ENCODE data around the gene TNFAIP6. TPM values are rescaled to one million over a fixed set of nuclear protein-coding genes. Genes with fewer than 3 reads are reported as not detected.
A peak's percentile ranks its signal among the peaks of the same experiment; 100 is the strongest.
"Not testable (repeated sequence)": the region's sequence is repeated elsewhere in the genome, so short reads cannot be mapped to it uniquely, and the experiment has no call there.

TNFAIP6 gene
- total and polyA plus RNA-seq, 7 experiments from 2014 or later, result 0.34 TPM; not detected in 6

GRCh38 chr2:151344191-151344590, 13.2 kb upstream of the TNFAIP6 start:
- H3K9me3 Mint-ChIP-seq, result peaks cover 6 to 27% (median 15%) of the 10 kb centered on the region in 11 donors
- not testable (repeated sequence) for H3K4me1 Mint-ChIP-seq

GRCh38 chr2:151344906-151345305, 12.5 kb upstream of the TNFAIP6 start:
- H3K27me3 Mint-ChIP-seq, result peaks cover 0 to 18% (median 5%) of the 10 kb centered on the region in 5 donors
- H3K27me3 ChIP-seq (ENCODE audit: control insufficient read depth in 2 of 2, insufficient read depth in 2 of 2, low read length in 2 of 2), result no peaks in the 10 kb centered on the region
- ATAC-seq (no peak), DNase-seq (no peak)
- no peaks in the 10 kb centered on the region for H3K4me1 ChIP-seq (ENCODE audit: control insufficient read depth in 2 of 2, insufficient read depth in 2 of 2, low read length in 2 of 2)
- H3K9me3 Mint-ChIP-seq, result peaks cover 6 to 27% (median 15%) of the 10 kb centered on the region in 11 donors
- H3K27ac ChIP-seq (ENCODE audit: low read depth, low read length), result no peak overlapping the region
- ChIA-PET POLR2A (no interaction called here), CTCF (no interaction called here)
- intact Hi-C loops (cut with micrococcal nuclease), result no loop called here
- H3K4me3 ChIP-seq (ENCODE audit: low read length), result no peak overlapping the region
- peaks cover 2 to 18% (median 10%) of the 10 kb centered on the region in 5 donors for H3K36me3 Mint-ChIP-seq
- H3K27ac Mint-ChIP-seq, result no peak overlapping the region
- peaks cover 0 to 6% (median 0%) of the 10 kb centered on the region in 3 experiments for H3K9me3 ChIP-seq (ENCODE audit: control insufficient read depth in 2 of 3, low read length in 3 of 3)
- H3K36me3 ChIP-seq (ENCODE audit: control insufficient read depth in 2 of 3, insufficient read depth in 3 of 3, low read length in 3 of 3), result no peaks in the 10 kb centered on the region
- peaks cover 0 to 4% (median 0%) of the 10 kb centered on the region in 7 donors for H3K4me1 Mint-ChIP-seq
- no peak overlapping the region for H3K4me3 Mint-ChIP-seq

More at GRCh38 chr2:151344191-151344590, 13.2 kb upstream of the TNFAIP6 start:
- H3K4me1 ChIP-seq (ENCODE audit: control insufficient read depth in 2 of 2, insufficient read depth in 2 of 2, low read length in 2 of 2); H3K4me3 ChIP-seq (ENCODE audit: low read length); H3K27me3 ChIP-seq (ENCODE audit: control insufficient read depth in 2 of 2, insufficient read depth in 2 of 2, low read length in 2 of 2); H3K27ac Mint-ChIP-seq; intact Hi-C loops (cut with micrococcal nuclease); H3K27ac ChIP-seq (ENCODE audit: low read depth, low read length); ATAC-seq; H3K4me3 Mint-ChIP-seq; POLR2A ChIA-PET; DNase-seq; H3K36me3 ChIP-seq (ENCODE audit: control insufficient read depth in 2 of 3, insufficient read depth in 3 of 3, low read length in 3 of 3); H3K9me3 ChIP-seq (ENCODE audit: control insufficient read depth in 2 of 3, low read length in 3 of 3): not testable (repeated sequence)
- CTCF ChIA-PET, result interaction anchor here (0.6 kb wide), 1 partner anchor 15 kb away, joined by 3 read pairs; no protein-coding TSS in a partner anchor
- Mint-ChIP-seq H3K36me3 (peaks cover 2 to 18% (median 10%) of the 10 kb centered on the region in 5 donors), H3K27me3 (peaks cover 0 to 18% (median 6%) of the 10 kb centered on the region in 5 donors)

GRCh38 chr2:151347294-151347693, 10.1 kb upstream of the TNFAIP6 start:
- intact Hi-C loops (cut with micrococcal nuclease), result no loop called here
- H3K4me3 ChIP-seq (ENCODE audit: low read length), result no peak overlapping the region

GRCh38 chr2:151347906-151348305, 9.5 kb upstream of the TNFAIP6 start:
- no peak overlapping the region for H3K4me3 ChIP-seq (ENCODE audit: low read length)
- CTCF ChIA-PET, result no interaction called here
- H3K4me3 Mint-ChIP-seq, result no peak overlapping the region

More at GRCh38 chr2:151347294-151347693, 10.1 kb upstream of the TNFAIP6 start:
- Histone ChIP-seq H3K27ac (ENCODE audit: low read depth, low read length) (no peak overlapping the region), H3K27me3 (ENCODE audit: control insufficient read depth in 2 of 2, insufficient read depth in 2 of 2, low read length in 2 of 2) (no peaks in the 10 kb centered on the region), H3K9me3 (ENCODE audit: control insufficient read depth in 2 of 3, low read length in 3 of 3) (peaks cover 0 to 6% (median 0%) of the 10 kb centered on the region in 3 experiments), H3K4me1 (ENCODE audit: control insufficient read depth in 2 of 2, insufficient read depth in 2 of 2, low read length in 2 of 2) (no peaks in the 10 kb centered on the region), H3K36me3 (ENCODE audit: control insufficient read depth in 2 of 3, insufficient read depth in 3 of 3, low read length in 3 of 3) (no peaks in the 10 kb centered on the region)
- Mint-ChIP-seq H3K9me3 (peaks cover 2 to 12% (median 7%) of the 10 kb centered on the region in 11 donors), H3K36me3 (peaks cover 0 to 7% (median 6%) of the 10 kb centered on the region in 5 donors), H3K4me3 (no peak overlapping the region), H3K4me1 (peaks cover 0 to 2% (median 0%) of the 10 kb centered on the region in 7 donors), H3K27me3 (peaks cover 0 to 10% (median 0%) of the 10 kb centered on the region in 5 donors), H3K27ac (no peak overlapping the region)
- ChIA-PET CTCF (no interaction called here), POLR2A (no interaction called here)
- ATAC-seq (no peak), DNase-seq (no peak)

DNA sequence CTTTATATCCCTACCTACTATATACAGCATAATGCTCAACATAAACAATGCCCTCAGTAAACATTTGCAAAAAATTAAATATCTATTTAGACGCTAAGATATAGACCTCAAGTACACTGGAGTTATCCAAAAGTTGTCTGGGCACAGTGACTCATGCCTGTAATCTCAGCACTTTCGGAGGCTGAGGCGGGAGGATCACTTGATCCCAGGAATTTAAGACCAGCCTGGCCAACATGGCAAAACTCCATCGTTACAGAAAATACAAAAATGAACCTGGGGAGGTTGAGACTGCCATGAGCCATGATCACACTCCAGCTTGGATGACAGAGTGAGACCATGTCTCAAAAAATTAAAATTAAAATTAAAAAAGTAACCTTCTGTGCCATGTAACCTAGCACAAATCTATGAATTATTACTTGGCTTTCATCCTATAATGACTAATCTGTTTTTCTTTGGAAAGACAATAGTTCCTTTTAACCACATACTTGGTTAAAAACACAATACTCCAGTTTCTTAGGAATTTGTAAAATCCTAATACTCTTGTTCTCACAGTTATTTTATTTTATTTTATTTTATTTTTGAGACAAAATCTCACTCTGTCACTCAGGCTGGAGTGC, 6.7 kb upstream of the TNFAIP6 start:
- Histone ChIP-seq H3K4me3 (ENCODE audit: low read length) (no peak overlapping the region), H3K36me3 (ENCODE audit: control insufficient read depth in 2 of 3, insufficient read depth in 3 of 3, low read length in 3 of 3) (no peaks in the 10 kb centered on the region), H3K27ac (ENCODE audit: low read depth, low read length) (no peak overlapping the region), H3K27me3 (ENCODE audit: control insufficient read depth in 2 of 2, insufficient read depth in 2 of 2, low read length in 2 of 2) (no peaks in the 10 kb centered on the region), H3K4me1 (ENCODE audit: control insufficient read depth in 2 of 2, insufficient read depth in 2 of 2, low read length in 2 of 2) (no peaks in the 10 kb centered on the region), H3K9me3 (ENCODE audit: control insufficient read depth in 2 of 3, low read length in 3 of 3) (no peaks in the 10 kb centered on the region)
- ATAC-seq (no peak), DNase-seq (no peak)
- Mint-ChIP-seq H3K36me3 (no peaks in the 10 kb centered on the region), H3K4me3 (no peak overlapping the region), H3K4me1 (peaks cover 0 to 2% (median 0%) of the 10 kb centered on the region in 7 donors), H3K27ac (no peak overlapping the region), H3K9me3 (no peaks in the 10 kb centered on the region), H3K27me3 (peaks cover 0 to 10% (median 0%) of the 10 kb centered on the region in 5 donors)
- ChIA-PET POLR2A (no interaction called here), CTCF (no interaction called here)
- intact Hi-C loops (cut with micrococcal nuclease), result no loop called here

More at GRCh38 chr2:151347906-151348305, 9.5 kb upstream of the TNFAIP6 start:
- ATAC-seq (peak; percentile 56), DNase-seq (no peak)
- Mint-ChIP-seq H3K27me3 (peaks cover 0 to 10% (median 0%) of the 10 kb centered on the region in 5 donors), H3K9me3 (peaks cover 2 to 12% (median 7%) of the 10 kb centered on the region in 11 donors), H3K36me3 (peaks cover 0 to 7% (median 6%) of the 10 kb centered on the region in 5 donors), H3K27ac (no peak overlapping the region), H3K4me1 (peaks cover 0 to 2% (median 0%) of the 10 kb centered on the region in 7 donors)
- peaks cover 0 to 6% (median 0%) of the 10 kb centered on the region in 3 experiments for H3K9me3 ChIP-seq (ENCODE audit: control insufficient read depth in 2 of 3, low read length in 3 of 3)
- H3K36me3 ChIP-seq (ENCODE audit: control insufficient read depth in 2 of 3, insufficient read depth in 3 of 3, low read length in 3 of 3), result no peaks in the 10 kb centered on the region
- H3K4me1 ChIP-seq (ENCODE audit: control insufficient read depth in 2 of 2, insufficient read depth in 2 of 2, low read length in 2 of 2), result no peaks in the 10 kb centered on the region
- no peaks in the 10 kb centered on the region for H3K27me3 ChIP-seq (ENCODE audit: control insufficient read depth in 2 of 2, insufficient read depth in 2 of 2, low read length in 2 of 2)
- no peak overlapping the region for H3K27ac ChIP-seq (ENCODE audit: low read depth, low read length)
- POLR2A ChIA-PET, result no interaction called here
- intact Hi-C loops (cut with micrococcal nuclease), result no loop called here

DNA sequence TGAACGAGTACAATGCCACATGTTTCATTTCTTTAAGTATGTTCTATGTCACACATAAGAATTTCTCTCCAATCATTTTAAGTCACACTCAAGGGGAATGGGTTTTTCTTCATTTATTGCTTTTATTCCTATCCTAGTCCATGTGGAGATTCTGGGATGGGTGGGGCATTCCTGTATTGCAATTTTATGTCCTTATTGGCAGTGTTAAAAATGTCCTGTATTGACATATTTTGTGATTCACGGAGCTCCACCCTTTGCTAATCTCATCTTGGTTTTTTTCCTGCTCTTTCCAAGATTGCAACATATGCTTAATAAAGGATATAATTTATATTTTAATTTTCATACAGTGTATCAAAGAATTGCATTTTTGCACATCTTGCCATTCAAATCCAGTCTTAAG, 3.4 kb upstream of the TNFAIP6 start:
- Histone ChIP-seq H3K27me3 (ENCODE audit: control insufficient read depth in 2 of 2, insufficient read depth in 2 of 2, low read length in 2 of 2) (no peaks in the 10 kb centered on the region), H3K27ac (ENCODE audit: low read depth, low read length) (no peak overlapping the region), H3K4me3 (ENCODE audit: low read length) (no peak overlapping the region), H3K9me3 (ENCODE audit: control insufficient read depth in 2 of 3, low read length in 3 of 3) (no peaks in the 10 kb centered on the region), H3K4me1 (ENCODE audit: control insufficient read depth in 2 of 2, insufficient read depth in 2 of 2, low read length in 2 of 2) (no peaks in the 10 kb centered on the region), H3K36me3 (ENCODE audit: control insufficient read depth in 2 of 3, insufficient read depth in 3 of 3, low read length in 3 of 3) (no peaks in the 10 kb centered on the region)
- Mint-ChIP-seq H3K9me3 (no peaks in the 10 kb centered on the region), H3K4me3 (no peak overlapping the region), H3K36me3 (no peaks in the 10 kb centered on the region), H3K27me3 (peaks cover 0 to 24% (median 0%) of the 10 kb centered on the region in 5 donors), H3K27ac (no peak overlapping the region), H3K4me1 (peaks cover 0 to 1% (median 0%) of the 10 kb centered on the region in 7 donors)
- no peak for ATAC-seq
- CTCF ChIA-PET, result no interaction called here
- POLR2A ChIA-PET, result no interaction called here
- no peak for DNase-seq
- intact Hi-C loops (cut with micrococcal nuclease), result no loop called here

DNA sequence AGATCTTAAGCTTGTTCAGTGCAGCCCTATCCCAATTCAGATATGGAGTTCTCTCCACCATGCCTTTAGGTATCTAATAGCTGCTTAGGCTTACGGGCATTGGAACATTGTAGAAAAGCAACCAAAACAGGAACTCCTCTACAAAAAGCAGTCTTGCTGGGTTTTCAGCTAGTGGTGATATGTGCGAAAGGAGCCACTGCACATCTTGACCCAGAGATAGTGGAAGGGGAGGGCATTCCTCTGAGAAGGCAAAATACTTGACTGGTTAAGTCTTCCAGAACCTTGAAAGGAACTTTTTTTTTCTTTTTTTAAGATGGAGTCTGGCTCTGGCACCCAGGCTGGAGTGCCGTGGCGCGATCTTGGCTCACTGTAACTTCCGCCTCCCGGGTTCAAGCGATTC, 2.6 kb upstream of the TNFAIP6 start:
- ATAC-seq (no peak), DNase-seq (no peak)
- Mint-ChIP-seq H3K27ac (no peak overlapping the region), H3K4me1 (peaks cover 0 to 1% (median 0%) of the 10 kb centered on the region in 7 donors), H3K4me3 (no peak overlapping the region), H3K36me3 (no peaks in the 10 kb centered on the region), H3K9me3 (no peaks in the 10 kb centered on the region), H3K27me3 (peaks cover 0 to 25% (median under 1%) of the 10 kb centered on the region in 5 donors)
- POLR2A ChIA-PET, result no interaction called here
- Histone ChIP-seq H3K27ac (ENCODE audit: low read depth, low read length) (no peak overlapping the region), H3K36me3 (ENCODE audit: control insufficient read depth in 2 of 3, insufficient read depth in 3 of 3, low read length in 3 of 3) (no peaks in the 10 kb centered on the region), H3K4me1 (ENCODE audit: control insufficient read depth in 2 of 2, insufficient read depth in 2 of 2, low read length in 2 of 2) (no peaks in the 10 kb centered on the region), H3K27me3 (ENCODE audit: control insufficient read depth in 2 of 2, insufficient read depth in 2 of 2, low read length in 2 of 2) (no peaks in the 10 kb centered on the region), H3K4me3 (ENCODE audit: low read length) (no peak overlapping the region), H3K9me3 (ENCODE audit: control insufficient read depth in 2 of 3, low read length in 3 of 3) (no peaks in the 10 kb centered on the region)
- CTCF ChIA-PET, result interaction anchor here (0.7 kb wide), 1 partner anchor 90 kb away, joined by 4 read pairs; no protein-coding TSS in a partner anchor
- intact Hi-C loops (cut with micrococcal nuclease), result no loop called here
